ENCODE measurements around the gene LZTS2.

Gene LZTS2

DNA sequence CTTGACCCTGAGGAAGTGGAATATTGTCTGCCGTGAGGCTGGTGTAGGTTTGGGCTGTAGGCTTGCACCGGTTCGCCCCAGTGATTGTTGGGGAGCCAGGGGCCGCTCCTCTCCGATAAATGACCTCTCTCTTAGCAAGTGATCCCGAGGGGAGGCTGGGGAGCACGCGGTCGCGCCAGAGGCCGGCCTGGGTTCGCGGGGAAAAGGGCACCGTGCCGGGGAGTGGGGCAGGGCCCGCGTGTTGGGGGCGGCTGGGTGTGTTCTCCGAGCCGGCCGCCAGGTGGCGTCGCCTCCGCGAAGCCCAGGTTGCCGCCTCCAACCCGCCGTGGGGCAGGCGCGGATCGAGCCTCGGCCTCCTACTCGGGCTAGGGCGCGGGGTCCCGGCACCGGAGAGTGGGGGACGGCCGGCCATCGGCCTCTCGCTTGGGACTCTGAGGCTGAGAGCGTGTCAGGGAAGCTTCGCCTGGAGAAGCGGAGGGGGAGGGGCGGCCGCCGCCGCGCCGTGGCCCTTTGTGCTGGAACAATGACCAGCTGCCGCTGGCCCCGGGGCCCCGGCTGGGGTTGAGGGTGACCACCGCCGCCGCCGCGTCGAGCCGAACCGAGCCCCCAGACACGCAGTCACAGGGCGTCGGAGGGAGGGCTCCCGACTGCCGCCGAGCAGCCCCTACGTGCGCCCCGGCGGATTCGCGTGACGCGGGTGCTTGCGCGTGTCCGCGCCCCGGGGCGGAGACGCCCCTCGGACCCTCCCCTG lies 442 bp upstream of the LZTS2 start:
- peak; percentile 63 for DNase-seq

DNA sequence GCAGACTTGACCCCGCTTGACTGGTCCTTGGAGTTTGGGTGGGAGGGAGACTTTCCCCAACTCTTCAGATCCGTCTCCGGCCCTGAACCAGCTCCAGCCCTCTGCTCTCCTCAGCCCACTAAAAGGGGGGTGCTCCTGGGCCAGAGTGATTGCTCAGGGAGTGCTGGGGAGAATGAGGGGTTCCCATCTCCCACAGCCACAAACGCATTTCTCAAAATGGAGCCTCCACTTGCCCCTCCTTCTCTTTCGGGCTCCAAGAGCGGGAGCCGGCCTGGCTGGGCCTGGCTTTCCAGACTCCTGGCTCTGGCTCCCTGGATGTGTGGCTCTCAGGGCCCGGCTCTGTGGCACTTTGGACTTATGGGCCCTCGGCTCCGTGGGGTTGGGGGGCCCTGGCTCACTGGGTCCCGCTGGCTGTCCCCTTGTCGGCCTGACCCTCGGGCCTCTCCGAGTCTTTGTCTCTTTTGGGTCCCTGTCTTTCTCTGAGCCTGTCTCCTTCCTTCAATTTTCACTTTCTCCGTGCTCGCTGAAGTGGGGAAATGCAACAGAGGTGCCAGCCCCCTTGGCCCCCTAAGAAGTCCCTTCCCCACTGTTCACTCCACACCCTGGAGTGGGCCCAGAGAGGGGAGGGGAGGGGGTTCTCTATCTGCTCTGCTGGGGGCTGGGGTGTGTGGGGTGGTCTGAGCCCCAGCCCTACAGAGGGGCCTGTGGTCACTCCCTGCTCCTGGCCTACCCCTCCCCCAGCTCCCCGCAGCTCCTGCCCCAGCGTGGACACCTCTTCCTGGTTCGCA lies 713 bp downstream of the LZTS2 start:
- DNase-seq = no peak

DNA sequence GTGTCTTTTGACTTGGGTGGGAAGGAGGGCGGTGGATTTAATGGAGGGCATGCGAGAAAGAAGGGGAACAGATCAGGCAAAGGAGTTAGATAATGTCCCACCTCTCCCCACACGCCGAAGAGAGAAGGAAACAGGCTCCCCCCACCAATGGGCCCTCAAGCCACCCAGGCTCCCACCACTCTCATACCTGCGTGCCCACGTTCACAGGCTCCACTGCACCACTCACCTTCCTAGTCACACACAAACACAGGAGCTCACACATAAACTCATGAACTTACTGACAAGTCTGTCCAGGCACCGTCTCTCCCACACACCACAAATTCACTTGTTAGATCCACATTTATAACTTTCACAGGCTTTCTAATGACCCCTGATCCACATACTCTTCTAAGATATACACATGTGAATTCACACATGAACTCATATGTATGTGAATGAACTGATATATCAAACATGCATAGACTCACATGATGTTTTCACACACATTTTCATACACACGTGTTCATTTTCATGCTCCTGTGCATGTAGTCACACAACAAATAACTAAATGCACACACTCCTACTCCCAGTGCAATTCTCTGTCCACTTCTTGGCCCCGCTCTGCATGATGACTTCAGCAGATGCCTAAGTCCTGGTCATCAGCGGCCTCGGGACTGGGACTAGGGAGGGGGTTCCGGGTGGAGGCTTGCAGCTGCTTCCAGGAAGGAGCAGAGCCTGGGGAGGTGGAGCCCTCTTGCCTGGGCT lies 1.5 kb downstream of the LZTS2 start:
- peak; percentile 26 for DNase-seq

DNA sequence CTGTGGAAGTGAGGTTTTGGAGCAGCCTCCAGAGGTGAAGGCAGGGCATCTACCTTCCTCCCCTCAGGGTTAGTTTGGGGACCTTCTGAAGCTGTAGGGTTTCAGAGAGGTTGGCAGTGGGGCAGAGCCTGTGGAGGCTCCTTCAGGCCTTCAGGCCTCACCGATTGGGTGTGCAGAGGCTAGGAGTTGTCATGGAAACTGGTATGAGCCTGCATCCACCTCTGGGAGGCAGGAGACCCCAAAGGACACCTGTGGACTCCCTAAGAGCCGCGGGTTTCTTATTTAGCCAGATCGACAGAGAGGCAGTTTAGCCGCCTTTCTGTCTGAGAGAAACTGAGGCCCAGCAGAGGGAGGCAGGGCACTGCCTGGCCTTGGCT lies 2.0 kb downstream of the LZTS2 start:
- no peak for DNase-seq

DNA sequence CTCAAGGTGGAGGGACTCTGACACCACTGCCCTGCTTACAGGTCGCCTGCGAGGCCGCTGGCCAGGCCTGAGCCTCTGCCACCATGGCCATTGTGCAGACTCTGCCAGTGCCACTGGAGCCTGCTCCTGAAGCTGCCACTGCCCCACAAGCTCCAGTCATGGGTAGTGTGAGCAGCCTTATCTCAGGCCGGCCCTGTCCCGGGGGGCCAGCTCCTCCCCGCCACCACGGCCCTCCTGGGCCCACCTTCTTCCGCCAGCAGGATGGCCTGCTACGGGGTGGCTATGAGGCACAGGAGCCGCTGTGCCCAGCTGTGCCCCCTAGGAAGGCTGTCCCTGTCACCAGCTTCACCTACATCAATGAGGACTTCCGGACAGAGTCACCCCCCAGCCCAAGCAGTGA lies 2.8 kb downstream of the LZTS2 start:
- DNase-seq = no peak

DNA sequence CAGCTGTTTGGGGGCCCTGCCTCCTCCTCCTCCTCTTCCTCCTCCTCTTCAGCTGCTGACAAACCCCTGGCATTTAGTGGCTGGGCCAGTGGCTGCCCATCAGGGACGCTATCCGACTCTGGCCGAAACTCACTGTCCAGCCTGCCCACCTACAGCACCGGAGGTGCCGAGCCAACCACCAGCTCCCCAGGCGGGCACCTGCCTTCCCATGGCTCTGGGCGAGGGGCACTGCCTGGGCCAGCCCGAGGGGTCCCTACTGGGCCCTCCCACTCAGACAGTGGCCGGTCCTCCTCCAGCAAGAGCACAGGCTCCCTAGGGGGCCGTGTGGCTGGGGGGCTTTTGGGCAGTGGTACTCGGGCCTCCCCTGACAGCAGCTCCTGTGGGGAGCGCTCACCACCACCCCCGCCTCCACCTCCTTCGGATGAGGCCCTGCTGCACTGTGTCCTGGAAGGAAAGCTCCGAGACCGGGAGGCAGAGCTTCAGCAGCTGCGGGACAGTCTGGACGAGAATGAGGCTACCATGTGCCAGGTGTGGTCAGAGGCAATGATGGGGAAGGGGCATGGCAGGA lies 4.1 kb downstream of the LZTS2 start:
- DNase-seq = no peak

DNA sequence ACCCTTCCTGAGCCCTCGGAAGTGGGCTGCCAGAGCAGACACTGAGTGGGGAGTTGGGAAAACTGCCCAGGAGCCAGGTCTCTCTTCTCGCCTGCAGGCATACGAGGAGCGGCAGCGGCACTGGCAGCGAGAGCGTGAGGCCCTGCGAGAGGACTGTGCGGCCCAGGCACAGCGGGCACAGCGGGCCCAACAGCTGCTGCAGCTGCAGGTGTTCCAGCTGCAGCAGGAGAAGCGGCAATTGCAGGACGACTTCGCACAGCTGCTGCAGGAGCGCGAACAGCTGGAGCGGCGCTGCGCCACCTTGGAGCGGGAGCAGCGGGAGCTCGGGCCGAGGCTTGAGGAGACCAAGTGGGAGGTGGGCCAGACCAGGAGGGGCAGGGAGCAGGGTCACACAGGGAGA lies 5.8 kb downstream of the LZTS2 start:
- DNase-seq = no peak

DNA sequence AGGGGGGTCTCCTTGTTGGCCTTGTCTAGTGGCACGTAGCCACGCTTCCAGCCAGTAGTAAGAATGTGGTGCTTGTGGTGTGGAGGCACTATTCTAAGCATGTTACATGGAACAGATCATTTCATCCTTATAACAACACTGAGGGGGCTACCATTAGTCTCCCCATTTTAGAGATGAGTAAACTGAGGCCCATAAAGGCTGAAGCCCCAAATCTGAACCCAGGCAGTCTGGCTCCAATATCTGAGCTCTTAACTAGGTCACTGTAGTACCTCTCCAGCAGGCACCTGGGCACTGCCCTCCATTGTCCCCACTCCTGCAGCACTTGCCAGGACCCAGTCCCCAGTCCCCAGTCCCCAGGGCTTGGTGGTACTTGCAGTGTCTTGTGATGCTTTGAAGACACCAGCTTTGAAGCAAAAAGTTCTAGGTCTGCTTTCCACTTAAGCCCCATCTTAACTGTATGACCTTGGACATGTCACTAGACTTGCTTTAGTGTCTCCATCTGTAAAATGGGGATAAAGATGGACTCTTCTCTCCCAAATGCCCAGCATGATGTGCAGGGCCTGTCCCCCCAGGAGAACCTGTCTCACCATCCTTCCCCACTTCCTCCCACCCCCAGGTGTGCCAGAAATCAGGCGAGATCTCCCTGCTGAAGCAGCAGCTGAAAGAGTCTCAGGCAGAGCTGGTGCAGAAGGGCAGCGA lies 6.4 kb downstream of the LZTS2 start:
- no peak for DNase-seq

DNA sequence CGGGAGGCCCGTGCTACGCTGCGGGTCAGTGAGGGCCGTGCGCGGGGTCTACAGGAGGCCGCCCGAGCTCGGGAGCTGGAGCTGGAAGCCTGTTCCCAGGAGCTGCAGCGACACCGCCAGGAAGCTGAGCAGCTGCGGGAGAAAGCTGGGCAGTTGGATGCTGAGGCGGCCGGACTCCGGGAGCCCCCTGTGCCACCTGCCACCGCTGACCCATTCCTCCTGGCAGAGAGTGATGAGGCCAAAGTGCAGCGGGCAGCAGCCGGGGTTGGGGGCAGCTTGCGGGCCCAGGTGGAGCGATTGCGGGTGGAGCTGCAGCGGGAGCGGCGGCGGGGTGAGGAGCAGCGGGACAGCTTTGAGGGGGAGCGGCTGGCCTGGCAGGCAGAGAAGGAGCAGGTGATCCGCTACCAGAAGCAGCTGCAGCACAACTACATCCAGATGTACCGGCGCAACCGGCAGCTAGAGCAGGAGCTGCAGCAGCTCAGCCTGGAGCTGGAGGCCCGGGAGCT lies 7.0 kb downstream of the LZTS2 start:
- no peak for DNase-seq

DNA sequence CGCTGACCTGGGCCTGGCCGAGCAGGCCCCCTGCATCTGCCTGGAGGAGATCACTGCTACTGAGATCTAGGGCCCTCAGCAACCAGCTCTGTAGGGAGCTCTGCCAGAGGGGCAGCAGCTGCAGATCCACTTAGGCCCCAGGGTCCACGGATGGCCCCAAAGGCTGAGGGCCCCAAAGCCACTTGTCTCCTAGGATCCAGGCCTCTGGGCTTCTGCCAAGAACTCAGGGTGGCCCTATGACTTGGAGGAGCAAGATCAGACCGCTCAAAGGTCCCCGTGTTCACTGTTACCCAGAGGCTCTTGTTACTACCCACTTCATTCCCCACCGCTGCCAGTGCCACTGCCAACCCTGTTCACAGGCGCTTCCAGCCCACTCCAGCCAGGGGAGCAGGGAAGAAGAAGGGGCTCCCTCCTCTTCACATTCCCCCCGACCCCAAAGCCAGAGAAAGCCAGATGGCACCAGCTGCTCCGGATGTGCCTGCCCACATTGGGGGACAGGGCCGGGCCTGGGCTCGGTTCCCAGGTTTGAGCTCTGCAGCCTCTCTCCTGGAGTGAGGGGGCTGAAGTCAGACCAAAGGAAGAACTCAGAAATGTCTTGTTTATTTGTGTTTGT lies 7.6 kb downstream of the LZTS2 start:
- DNase-seq = no peak

DNA sequence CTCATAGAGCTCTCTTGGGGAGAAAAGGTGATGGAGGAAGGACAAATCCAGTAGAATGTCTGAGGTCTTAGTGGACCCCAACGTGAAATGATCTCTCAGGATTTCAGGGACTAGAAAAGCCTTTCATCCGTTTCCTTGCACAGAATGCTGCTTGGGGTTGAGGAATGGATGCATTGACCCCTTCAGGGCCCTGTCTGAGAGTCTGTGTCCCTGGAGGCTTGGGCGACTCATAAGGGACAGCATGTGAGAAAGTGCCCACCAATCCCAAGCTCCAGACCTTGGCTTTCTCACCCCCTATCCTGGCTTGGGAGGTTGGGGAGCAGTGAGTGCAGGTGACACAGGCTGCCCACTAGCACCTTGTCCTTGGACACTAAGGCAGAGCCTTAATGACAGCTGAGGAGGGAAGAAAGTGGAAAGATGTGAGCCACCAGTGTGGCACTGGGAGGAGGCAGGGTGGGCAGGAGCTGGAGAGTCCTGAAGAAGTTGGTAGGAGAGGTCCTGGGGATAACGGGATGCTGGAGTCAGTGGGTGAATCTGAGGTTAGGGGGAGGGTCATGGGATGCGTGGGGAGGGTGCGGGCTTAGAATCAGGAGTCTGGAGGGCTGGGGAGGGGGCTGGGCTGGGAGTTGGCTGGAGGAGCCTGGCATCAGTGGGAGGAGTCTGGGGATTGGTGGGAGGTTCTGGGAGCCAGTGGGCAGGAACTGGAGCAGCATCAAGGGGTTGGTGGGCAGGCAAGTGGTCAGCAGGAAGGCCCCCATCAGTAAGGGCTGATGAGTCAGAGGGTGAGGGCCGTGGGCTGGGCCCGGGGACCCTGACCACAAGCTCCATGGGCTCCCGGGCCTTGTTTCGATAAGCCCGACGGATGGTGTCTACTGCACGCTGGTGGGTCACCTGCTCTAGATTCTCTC lies 8.6 kb downstream of the LZTS2 start:
- DNase-seq = no peak

DNA sequence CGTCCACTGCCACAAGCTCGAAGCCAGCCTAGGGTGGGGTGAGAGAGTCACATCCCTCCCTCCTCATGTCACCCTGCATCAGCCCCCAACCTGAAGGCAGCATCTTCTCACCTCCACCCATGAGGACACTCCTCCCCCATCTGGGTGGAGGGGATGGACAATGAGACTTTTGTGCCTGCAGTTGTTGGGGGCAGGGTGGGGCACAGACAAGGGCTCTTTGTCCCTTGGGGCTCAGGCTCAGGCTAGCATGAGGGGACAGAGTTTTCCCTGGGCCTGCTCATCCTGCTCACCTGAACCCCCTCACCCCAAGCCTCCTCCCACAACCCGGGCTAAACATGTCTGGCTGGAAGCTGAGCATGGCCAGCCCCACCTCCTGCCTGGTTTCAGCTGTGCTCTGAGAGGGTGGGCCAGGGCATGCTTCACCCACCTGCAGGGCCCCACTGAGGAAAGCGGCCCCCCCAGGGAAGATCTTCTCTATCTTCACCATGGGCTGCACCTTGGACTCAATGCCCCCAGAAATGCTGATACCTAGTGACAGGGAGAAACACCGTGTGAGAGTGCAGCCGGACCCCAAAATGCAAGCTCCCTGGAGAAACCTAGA lies 9.3 kb downstream of the LZTS2 start:
- no peak for DNase-seq

DNA sequence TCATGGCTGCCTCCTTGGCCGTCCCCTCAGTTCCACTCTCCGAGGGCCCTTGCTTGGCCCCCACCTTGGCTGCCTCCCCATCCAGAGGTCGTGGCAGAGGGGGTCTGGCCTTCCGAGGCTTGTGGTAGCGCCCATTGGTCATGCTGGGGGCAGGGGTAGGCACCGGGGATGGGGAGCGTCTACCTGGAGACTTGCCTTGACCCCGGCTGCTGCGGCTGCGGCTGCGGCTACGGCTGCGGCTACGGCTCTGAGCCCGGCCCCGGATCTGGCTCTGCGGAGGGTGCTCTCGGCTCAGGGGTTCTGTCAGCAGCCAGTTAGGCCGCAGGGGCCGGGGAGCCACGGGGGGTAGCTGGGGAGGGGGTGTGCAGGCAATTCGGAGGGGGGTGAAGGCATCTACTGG lies 10.7 kb downstream of the LZTS2 start:
- DNase-seq = no peak

DNA sequence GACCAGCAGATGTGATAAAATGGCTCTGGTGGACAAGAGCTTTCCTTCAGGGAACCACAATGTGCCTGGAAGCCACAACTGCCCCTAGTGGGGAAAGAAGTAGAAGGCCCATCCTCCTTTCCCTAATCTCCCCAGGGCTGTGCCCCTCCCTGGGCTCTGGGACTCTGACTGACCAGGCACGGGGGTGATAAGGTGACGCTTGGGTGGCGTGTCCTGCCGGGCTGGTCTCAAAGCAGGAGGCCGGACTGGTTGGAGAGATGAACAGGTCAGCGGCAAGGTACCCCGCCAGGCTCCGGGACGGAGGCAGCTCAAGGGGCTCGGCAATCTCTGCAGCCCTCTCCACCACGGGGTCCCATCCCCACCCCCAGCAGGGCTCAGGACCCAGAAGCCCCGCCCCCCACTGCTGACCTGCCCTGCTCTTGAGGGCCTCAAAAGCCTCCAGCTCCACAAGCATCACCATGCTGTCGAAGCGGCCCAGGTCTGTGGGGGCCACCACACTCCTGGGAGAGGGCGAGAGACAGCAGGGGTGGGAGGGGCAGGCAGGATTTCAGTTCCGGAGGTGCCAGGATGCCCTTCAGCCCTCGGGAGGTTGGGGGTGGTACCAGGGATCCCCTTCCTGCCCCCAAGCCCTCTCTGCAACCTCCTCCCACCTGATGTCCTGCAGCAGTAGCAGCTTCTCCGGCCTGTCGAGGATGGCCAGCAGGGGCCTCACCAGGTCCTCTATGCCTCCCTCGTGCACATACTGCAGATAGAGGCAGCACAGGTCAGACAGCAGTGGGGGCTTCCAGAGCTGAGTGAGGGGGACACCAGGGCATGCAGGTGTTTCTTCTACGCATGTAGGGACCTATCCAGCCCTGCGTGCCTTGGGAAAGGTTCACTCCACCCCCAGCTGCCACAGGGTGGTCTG lies 12.2 kb downstream of the LZTS2 start:
- no peak for DNase-seq

DNA sequence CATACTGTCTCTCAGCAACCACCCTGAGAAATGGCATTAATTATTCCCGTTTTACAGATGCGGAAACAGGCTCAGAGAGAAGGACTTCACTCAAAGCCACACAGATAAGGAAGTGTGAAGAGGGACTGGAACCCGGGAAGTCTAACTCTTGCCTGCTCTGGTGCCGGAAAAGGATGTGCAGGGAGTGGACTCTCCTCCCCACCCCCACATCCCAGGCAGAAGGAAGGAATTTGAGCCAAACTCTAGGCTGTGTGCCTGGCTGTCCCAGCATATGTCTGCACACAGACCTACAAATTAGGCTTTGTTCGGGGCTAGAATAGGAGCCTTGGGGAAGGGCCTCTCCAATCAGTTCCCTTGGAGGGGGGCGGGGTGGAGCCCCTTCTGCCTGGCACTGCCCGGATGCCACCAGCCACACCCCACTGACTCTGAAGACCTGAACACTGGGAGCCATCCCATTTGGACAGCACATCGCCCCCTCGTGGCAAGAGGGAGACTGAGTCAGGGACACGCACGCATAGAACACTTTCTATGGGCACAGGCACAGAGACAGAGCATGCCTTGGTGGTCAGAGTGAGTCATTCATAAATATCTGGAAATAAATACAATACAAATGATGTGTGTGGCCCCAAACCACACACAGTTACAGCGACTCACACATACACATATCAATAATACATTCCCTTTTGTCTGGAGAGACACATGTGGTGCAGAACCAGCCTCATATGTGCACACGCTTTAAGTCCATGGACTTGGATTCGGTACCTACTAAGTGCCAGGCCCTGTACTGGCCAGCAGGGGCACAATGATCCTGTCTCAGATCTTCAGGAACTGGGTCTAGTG lies 13.1 kb downstream of the LZTS2 start:
- DNase-seq = peak; percentile 91

DNA sequence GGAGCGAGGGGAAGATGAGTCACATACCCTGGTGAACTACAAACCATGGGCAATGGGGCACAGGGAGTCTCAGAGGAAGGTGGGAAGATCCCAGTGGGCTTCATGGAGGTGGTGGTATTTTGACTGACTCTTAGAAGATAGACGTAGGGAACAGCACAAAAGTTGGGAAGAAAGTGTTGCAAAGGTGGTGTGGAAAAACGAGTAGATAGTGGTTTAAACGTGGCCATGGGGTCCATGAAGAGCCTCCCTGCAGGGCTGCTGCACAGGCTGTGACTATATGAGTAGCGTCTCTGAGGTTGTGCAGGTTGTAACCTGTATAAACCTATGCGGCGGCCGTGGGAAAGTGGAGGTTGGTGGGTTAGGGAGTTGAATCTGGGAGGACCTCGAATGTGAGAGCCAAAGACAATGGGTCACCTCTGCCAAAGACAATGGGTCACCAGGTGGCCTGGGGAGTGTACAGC lies 13.8 kb downstream of the LZTS2 start:
- DNase-seq = no peak

DNA sequence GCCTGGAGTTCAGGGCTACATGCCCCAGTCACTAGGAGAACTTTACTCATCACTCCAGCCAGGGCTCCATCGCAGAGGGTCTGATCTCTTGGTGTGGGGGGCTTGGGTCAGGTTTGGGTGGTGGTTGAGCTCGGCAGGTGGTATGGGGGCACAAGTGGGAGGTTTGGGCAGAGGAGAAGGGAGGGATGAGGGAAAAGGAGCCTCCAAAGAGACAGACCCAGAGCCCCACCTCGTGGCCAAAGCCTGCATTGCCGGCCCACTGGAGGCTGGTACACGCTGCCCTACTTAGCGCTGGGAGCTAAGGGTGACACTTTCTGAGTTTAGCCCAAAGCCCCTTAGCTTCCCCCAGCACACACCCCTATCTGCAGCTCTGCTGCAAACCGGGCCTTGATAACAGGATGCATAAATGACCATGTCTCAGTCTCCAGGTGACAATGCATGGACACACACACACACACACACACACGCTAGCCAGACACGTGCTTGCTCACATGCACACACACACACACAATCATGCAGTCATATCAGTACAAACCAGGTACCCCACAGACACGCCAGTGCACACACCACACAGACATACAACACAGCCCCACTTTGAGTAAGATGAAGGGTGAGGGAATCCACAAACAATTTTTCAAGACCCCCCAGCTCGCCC lies 14.7 kb downstream of the LZTS2 start:
- DNase-seq = peak; percentile 68

Data from T1000 (cell line).